RWPE2 (cell line): ENCODE data around the gene ARHGDIB.

Experiments used
- ATAC-seq: fragments of 200-7000 bp; cut with Tn5 transposase; 3 replicates; pipeline ENCODE4 v1.9.1; 2021; ENCODE audit warnings: low read depth
- DNase-seq: peaks from one replicate; pipeline ENCODE4 v3.0.0-alpha.2; 2020; ENCODE audit warnings: low spot score
- H3K27ac ChIP-seq: fragments of 450-650 bp; 2 replicates; pipeline ENCODE4 v1.5.1; 2017; ENCODE audit warnings: mild to moderate bottlenecking; ENCODE audit not compliant: poor library complexity, severe bottlenecking
- H3K27me3 ChIP-seq: fragments of 250-450 bp; sonication (Bioruptor Pico); 2 replicates; pipeline ENCODE4 v1.5.1; 2021; ENCODE audit warnings: mild to moderate bottlenecking, moderate library complexity; ENCODE audit not compliant: insufficient read depth, poor library complexity, severe bottlenecking
- H3K36me3 ChIP-seq: fragments of 250-450 bp; sonication (Bioruptor Pico); 2 replicates; pipeline ENCODE4 v1.5.1; 2020; ENCODE audit warnings: low read depth, mild to moderate bottlenecking, moderate library complexity
- H3K4me1 ChIP-seq: fragments of 250-450 bp; sonication (Bioruptor Pico); 2 replicates; pipeline ENCODE4 v1.5.1; 2021; ENCODE audit warnings: mild to moderate bottlenecking, moderate library complexity; ENCODE audit not compliant: insufficient read depth, poor library complexity, severe bottlenecking
- H3K4me3 ChIP-seq: fragments of 250-450 bp; sonication (Bioruptor Pico); 2 replicates; pipeline ENCODE4 v1.5.1; 2021; ENCODE audit warnings: mild to moderate bottlenecking, moderate library complexity; ENCODE audit not compliant: severe bottlenecking
- H3K9me3 ChIP-seq: fragments of 250-450 bp; sonication (Bioruptor Pico); 2 replicates; pipeline ENCODE4 v1.5.1; 2021; ENCODE audit warnings: mild to moderate bottlenecking, moderate library complexity; ENCODE audit not compliant: severe bottlenecking
- CTCF ChIP-seq: fragments of 450-650 bp; IDR thresholded peaks from one replicate; pipeline ENCODE4 v1.5.1; 2017; ENCODE audit warnings: mild to moderate bottlenecking, moderate library complexity; ENCODE audit not compliant: poor library complexity, severe bottlenecking

ARHGDIB gene

GRCh38 chr12:14997998-14998397, 36.6 kb upstream of the ARHGDIB start:
- Histone ChIP-seq H3K27me3 (no peaks in the 10 kb centered on the region), H3K36me3 (no peaks in the 10 kb centered on the region), H3K4me1 (peaks cover 5% of the 10 kb centered on the region), H3K27ac (no peak overlapping the region), H3K4me3 (no peak overlapping the region), H3K9me3 (no peaks in the 10 kb centered on the region)
- no peak for TF ChIP-seq CTCF
- ATAC-seq (no peak), DNase-seq (no peak)

DNA sequence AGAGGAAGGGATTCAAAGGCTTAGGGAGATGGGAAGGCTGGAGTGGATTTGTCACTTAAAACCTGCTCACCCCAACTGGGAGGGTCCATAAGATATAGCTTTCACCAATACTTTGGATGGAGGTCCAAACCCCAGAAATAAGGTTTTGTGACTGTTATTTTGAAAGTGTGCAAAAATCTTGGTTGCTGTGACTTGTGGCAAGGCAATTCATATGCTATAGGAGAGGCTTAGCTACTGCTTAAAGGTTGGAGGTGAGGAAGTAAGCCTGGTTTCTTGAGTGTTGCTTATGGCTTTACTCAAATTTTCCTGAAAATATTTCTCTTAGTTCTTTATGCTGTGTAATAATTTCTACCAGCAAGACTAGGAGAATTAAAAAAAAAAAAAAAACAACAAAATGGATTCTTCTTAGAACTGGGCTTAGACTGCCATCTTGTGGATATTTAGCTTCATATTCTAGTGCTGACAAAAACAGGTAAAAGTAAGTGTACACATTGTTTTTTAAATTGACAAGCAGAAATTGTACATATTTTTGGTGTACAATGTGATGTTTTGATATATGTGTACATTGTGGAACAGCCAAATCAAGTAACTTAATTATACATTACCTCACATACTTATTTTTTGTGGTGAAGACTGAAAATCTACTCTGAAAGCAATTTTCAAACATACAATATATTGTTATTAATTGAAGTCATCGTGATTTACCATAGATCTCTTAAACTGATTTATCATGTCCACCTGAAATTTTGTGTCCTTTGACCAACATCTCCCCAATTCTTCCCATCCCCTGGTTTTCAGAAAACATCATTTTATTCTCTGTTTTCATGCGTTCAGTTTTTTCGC, 34.4 kb upstream of the ARHGDIB start:
- ATAC-seq (no peak), DNase-seq (no peak)
- Histone ChIP-seq H3K27me3 (no peaks in the 10 kb centered on the region), H3K4me3 (no peak overlapping the region), H3K27ac (no peak overlapping the region), H3K4me1 (peaks cover 5% of the 10 kb centered on the region), H3K9me3 (no peaks in the 10 kb centered on the region), H3K36me3 (no peaks in the 10 kb centered on the region)
- TF ChIP-seq CTCF, result peak; percentile 53

DNA sequence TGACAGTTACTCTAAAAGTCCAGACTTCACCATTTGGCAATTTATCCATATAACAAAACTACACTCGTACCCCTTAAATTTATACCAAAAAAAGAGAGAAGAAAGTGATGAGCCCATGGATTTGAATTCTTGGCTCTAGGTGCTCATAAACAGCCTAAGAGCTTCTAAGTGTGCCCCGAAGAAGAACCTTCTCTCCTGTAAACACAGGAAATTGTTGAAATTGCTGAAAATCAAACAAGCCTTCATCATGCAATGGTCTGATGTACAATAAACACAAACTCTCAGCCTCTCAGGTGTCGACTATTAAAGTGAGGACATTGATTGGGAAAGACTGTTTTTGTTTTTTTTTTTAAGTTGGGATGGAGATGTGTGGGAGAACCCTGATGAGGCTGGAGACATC, 33.2 kb upstream of the ARHGDIB start:
- no peak for DNase-seq
- ATAC-seq, result no peak
- Histone ChIP-seq H3K27me3 (no peaks in the 10 kb centered on the region), H3K4me1 (peaks cover 3% of the 10 kb centered on the region), H3K27ac (no peak overlapping the region), H3K9me3 (no peaks in the 10 kb centered on the region), H3K36me3 (no peaks in the 10 kb centered on the region), H3K4me3 (no peak overlapping the region)
- TF ChIP-seq CTCF, result no peak

DNA sequence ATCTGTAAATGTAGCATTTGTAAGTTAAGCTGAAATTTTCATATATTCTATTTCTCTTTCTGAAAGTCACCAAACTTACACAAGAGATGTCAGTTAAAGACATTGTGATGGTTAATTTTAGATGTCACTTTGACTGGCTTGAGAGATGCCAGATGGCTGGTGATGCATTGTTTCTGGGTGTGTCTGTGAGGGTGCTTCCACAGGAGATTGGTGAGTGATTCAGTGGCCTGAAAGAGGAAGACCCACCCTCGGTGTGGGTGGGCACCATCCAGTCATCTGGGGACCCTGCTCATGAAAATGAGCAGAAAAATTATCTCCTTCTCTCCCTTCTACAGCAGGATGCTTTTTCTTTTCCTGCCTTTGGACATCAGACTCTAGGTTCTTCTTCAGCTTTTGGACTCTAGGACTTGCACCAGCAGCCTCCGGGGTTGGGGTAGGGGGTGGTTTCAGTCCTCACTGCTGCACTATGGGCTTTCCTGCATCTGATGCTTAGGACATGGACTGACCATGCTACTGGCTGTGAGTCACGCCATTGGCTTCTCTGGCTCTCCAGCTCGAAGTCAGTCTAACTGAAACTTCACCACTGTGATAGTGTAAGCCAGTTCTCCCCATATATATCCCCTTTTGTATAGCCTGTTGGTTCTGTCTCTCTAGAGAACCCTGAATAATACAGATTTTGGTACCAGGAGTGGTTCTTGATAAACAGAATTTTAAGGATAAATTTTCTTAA, 32.3 kb upstream of the ARHGDIB start:
- H3K27ac ChIP-seq, result no peak overlapping the region
- H3K4me1 ChIP-seq, result no peaks in the 10 kb centered on the region
- no peaks in the 10 kb centered on the region for H3K36me3 ChIP-seq
- H3K4me3 ChIP-seq, result no peak overlapping the region
- TF ChIP-seq CTCF, result no peak
- ATAC-seq (no peak), DNase-seq (no peak)
- H3K27me3 ChIP-seq, result no peaks in the 10 kb centered on the region
- H3K9me3 ChIP-seq, result no peaks in the 10 kb centered on the region
